ENCODE data around the gene IFI27.
A peak's percentile ranks its signal among the peaks of the same experiment; 100 is the strongest.

IFI27 gene

GRCh38 chr14:94103554-94104150 is 6.9 kb upstream of the IFI27 start:
- DNase-seq = no peak

GRCh38 chr14:94104731-94105130 is 5.8 kb upstream of the IFI27 start:
- DNase-seq = no peak

GRCh38 chr14:94109915-94110250 is 653 bp upstream of the IFI27 start:
- no peak for DNase-seq

DNA sequence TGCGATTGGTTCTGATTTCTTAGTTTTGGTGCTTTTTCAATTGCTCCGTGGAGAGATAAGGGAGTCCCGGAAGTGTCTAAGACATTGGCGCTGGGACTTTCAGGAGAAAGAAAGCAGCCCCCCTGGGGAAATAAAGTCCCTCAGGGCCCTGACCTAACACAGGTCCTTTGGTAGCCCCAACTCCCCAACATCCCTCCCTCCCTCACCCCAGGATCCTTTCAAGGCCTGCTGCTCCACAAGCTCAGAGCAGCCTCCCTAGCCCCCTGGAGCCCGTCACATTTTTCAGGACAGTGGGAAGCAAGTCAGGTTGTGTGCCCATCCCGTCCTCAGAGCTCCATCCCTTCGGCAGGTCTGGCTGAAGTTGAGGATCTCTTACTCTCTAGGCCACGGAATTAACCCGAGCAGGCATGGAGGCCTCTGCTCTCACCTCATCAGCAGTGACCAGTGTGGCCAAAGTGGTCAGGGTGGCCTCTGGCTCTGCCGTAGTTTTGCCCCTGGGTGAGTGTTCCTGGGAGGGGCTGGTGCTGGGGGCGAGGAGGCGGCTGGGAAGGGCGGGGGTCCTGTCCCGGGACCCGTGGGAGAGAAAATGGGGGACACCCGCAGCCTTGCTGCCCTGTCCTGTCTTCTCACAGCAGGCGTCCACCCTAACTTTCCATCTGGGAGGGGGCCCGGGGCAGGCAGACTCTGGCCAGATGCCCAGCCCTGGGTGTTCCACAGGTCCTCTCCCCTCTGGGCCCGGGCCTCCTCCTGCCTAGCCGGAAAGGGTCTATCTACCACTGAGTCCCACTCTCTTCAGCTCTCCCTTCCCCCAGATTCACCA is 950 bp downstream of the IFI27 start:
- no peak for DNase-seq

DNA sequence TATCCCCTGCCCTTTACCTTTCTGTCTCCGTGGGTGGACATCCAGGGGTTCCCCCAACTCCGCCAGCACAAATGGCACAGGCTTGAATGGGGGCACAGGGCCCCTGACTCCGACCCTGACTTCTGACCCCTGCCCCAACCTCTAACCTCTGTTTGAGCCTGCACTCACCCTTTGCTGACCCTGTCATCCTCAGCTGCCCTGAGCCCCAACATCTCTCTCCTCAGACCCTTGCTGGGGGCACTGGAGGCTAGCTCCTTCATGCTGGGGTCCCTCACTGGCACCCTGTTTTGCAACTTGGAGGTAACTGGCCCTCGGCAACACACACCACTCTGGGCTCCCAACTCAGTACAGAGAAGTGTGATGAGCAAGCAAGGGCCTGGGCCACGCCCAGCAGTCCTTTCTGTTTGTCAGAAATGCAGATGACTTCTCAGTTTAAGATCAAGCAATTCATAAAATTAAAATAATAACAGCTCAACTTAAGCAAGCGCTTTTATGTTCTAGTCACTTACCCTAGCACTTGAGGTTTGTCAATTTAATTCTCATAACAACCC is 2.1 kb downstream of the IFI27 start:
- no peak for DNase-seq

GRCh38 chr14:94113073-94113472 is 2.5 kb downstream of the IFI27 start:
- no peak for DNase-seq

GRCh38 chr14:94113490-94113889 is 3.0 kb downstream of the IFI27 start:
- DNase-seq = no peak

GRCh38 chr14:94113908-94114588 is 3.5 kb downstream of the IFI27 start:
- DNase-seq = no peak

DNA sequence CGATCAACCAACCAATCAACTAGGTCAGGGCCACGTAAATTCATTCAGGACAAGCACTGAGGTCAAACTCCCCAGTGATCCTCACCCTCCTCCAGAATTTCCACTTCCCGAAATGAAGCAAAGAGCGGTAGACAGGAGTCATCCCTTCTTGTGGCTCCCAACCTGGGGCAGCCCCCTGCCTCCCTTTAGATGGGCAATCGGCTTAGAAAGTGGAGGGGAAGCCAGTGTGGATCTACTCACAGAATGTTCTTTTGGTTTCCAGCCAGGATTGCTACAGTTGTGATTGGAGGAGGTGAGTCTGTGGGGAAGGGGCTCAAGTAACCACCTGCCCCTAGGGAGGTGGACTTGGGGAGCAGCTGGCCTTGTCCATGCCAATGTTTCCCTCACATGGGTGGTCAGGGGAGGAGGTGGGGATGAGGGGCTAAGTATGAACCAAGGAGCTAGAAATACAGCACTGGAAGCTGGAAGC is 4.1 kb downstream of the IFI27 start:
- no peak for DNase-seq

DNA sequence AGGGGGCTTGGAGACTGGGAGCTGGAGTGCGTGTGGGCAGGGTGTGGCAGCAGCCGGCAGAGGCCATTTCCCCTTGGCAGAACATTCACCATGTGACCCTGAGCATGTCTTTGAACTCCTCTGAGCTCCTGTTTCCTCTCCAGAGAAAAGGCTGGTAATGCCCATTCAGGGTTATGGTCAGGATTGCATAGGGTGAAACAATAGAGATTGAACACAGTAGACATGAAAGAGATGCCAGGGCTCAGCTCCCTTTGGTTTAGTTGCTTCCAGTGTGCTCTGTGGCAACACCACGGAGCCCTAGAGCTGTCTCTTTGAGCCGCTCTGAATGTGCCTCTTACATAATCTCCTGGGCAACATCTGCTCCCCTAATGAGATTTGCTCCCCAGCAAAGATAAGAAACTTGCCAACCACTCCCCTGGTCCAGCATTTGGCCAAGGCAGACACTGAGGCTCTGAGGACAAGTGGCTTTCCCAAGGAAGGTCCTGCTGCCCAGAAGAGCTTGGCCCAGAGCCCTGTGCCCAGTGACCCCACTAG is 4.6 kb downstream of the IFI27 start:
- peak; percentile 41 for DNase-seq

DNA sequence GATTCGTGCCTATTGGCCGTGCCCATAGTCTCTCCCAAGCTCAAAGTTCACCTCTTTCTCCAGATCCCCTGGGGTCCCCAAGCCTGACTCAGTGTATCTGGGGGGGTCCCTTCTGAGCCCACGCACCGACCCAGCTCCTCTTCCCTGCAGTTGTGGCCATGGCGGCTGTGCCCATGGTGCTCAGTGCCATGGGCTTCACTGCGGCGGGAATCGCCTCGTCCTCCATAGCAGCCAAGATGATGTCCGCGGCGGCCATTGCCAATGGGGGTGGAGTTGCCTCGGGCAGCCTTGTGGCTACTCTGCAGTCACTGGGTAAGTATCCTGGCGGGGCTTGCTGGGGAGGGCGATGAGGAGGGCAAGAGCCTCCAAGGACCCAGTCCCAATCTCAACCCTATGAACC is 5.1 kb downstream of the IFI27 start:
- no peak for DNase-seq

DNA sequence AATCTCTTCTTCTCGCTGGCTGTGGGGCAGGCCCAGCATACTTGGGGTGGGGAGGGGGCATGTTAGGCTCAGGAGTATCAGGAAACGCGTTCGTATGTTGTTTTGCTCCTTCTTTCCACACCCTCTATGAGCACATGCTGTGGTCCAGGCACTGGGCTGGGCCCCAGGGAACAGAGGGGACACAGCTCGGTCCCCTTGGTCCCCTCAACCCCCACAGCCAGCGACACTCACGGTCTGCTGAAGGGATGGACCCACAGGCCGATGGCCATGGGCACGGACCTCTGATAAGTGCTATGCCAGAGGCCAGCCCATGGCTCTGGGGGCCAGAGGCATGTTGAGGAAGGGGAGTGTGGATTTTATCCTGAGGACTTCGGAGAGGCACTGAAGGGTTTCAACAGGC is 6.2 kb downstream of the IFI27 start:
- no peak for DNase-seq

- no peak for DNase-seq
Observed at GRCh38 chr14:94117856-94118255, 7.3 kb downstream of the IFI27 start.

DNA sequence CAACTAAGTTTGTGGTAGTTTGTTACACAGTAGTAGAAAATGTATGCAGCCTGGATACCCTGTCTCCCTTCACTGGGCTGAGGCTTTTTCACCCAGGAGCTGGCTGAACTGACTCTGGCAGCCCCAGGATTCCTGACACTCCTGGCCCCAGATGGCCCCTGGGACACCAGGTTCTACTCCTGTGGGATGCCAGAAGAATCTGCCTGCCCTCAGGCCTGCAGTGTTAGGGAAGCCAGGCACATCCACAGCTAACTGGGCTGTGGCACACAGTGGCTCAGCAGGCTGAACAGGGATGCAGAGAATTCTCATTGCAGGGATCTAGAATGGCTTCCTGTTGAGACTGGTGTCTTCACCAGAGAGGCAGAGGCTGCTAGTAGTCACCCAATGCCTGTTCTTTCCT is 8.5 kb downstream of the IFI27 start:
- DNase-seq = no peak

DNA sequence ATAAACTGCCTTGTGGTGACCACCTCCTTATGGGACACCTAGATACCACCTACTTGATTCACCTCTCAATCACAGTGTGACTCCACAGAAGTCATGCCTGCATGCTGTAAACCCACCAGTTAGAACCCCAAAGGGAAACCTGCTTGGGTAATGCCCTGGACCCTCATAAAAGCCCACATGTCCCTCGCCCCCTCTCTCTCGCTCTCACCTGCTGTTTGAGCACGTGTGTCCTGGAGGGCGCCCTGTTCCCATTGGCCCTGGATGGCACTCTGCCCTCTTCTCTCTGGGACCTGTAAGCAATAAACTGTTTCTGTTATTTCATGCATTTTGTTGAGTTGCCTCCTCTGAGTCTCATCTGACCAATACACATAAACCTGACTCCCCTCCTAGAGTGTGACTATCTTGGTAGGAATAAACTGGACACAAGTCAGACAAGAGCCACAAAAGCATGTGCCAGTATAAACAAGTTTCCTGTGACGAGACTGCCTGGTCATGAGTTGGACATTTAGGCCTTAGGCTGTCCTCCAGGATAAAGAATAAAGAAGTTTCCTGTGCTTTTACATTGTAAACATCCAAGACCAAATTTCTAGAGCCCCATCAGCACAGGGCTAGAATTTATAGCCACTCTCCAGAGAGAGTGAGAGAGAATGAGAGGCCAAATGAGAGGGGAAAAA is 10.3 kb downstream of the IFI27 start:
- no peak for DNase-seq

GRCh38 chr14:94121485-94121884 is 10.9 kb downstream of the IFI27 start:
- DNase-seq = no peak

GRCh38 chr14:94122438-94122837 is 11.9 kb downstream of the IFI27 start:
- DNase-seq = no peak

DNA sequence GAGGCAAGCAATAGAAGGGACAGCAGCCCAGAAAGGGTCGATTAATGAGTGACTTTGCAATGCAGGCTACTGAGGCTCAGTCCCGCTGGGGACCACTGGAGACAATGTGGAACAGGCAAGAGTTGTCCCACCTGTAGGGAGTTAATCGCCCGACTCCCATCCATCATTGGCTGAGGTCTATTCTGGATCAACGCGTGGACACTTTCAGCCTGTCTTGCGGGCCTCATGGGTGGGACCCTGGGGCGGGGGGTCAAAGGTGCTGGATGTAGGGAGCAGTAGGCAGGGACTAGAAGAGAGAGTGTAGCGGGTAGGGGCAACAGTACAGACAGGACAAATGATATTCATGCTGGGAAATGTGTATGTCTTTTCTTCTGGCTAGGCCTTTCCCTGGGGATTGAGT is 12.8 kb downstream of the IFI27 start:
- no peak for DNase-seq

- no peak for DNase-seq
Observed at GRCh38 chr14:94123868-94124267, 13.3 kb downstream of the IFI27 start.

- no peak for DNase-seq
Observed at GRCh38 chr14:94124582-94125377, 14.2 kb downstream of the IFI27 start.

- DNase-seq = no peak
Observed at GRCh38 chr14:94125659-94126418, 15.3 kb downstream of the IFI27 start.

GRCh38 chr14:94126419-94126677 is 15.8 kb downstream of the IFI27 start:
- DNase-seq = no peak

Measured in MV-4-11 (cell line).